ENCODE measurements around the gene C14orf132. TPM values are rescaled to one million over a fixed set of nuclear protein-coding genes. Genes with fewer than 3 reads are reported as not detected.

The C14orf132 gene
- total RNA-seq, 1 donor from 2014 or later = 44.8 TPM

DNA sequence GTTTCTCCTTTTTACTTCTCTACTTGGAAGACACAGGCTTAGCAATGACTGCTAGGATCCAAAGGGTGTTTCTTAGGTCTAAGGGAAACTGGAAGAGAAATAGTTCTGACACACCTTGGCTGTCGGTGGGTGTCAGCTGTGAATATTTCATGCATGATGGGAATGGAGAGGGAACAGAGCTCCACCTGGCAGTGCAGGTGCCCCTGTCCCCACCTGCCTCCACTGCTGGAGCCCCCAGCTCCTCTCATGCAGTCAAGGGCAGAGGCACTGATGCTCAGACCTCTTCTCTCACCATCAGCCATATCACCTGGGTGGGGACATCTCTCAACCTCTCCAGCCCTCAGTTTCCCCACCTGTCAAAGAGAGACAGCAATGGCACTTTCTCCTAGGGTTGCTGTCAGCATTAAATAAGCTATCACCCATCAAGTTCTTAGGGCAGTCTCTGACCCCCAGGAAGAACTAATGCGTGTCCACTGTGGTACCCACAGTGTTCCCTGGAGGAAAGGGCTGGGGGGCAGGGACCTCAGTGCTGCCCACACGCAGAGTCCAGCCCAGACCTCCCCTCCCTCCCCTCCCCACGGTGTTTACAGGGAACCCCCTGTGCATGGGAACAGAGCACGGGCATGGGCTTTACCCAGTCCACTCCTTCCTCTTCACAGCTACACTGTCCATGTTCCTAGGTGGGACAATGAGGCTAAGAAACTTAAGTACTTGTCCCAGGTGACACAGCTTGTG, 69.1 kb downstream of the C14orf132 start:
- H3K4me3 ChIP-seq = no peak overlapping the region
- intact Hi-C loops (cut with DNase I) = no loop called here
- TF ChIP-seq, protein P1, sequence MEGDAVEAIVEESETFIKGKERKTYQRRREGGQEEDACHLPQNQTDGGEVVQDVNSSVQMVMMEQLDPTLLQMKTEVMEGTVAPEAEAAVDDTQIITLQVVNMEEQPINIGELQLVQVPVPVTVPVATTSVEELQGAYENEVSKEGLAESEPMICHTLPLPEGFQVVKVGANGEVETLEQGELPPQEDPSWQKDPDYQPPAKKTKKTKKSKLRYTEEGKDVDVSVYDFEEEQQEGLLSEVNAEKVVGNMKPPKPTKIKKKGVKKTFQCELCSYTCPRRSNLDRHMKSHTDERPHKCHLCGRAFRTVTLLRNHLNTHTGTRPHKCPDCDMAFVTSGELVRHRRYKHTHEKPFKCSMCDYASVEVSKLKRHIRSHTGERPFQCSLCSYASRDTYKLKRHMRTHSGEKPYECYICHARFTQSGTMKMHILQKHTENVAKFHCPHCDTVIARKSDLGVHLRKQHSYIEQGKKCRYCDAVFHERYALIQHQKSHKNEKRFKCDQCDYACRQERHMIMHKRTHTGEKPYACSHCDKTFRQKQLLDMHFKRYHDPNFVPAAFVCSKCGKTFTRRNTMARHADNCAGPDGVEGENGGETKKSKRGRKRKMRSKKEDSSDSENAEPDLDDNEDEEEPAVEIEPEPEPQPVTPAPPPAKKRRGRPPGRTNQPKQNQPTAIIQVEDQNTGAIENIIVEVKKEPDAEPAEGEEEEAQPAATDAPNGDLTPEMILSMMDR (IDR thresholded peaks at IDR 0.05) = no peak
- no peaks in the 10 kb centered on the region for H3K9me3 ChIP-seq
- no peaks in the 10 kb centered on the region for H3K4me1 ChIP-seq
- DNase-seq (no peak), ATAC-seq (no peak)
- no peaks in the 10 kb centered on the region for H3K36me3 ChIP-seq
- no peak overlapping the region for H3K27ac ChIP-seq
- H3K27me3 ChIP-seq (ENCODE audit: low read depth) = no peaks in the 10 kb centered on the region

DNA sequence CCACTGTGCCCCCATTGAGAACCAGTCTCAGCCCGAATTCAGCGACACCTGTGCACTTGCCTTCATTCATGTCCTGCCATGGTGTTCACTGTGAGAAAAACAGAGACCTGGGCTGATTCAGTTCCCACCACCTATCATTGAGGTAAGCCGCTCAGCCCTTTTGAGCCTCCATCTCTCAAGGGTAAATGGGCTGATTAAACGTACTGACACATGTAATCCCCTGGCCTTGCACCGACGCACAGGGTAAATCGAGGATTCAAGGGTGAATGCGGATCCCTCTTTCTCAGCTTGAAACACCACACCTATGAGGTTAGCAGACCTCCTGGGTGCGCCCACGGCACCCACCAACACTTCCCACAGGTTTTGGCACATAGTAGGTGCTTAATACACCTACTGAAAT, 69.7 kb downstream of the C14orf132 start:
- H3K4me1 ChIP-seq = no peaks in the 10 kb centered on the region
- intact Hi-C loops (cut with DNase I) = no loop called here
- no peak overlapping the region for H3K4me3 ChIP-seq
- DNase-seq (no peak), ATAC-seq (no peak)
- no peak overlapping the region for H3K27ac ChIP-seq
- no peaks in the 10 kb centered on the region for H3K27me3 ChIP-seq (ENCODE audit: low read depth)
- TF ChIP-seq, protein P1 (IDR thresholded peaks at IDR 0.05) = no peak
- no peaks in the 10 kb centered on the region for H3K9me3 ChIP-seq
- H3K36me3 ChIP-seq = no peaks in the 10 kb centered on the region

DNA sequence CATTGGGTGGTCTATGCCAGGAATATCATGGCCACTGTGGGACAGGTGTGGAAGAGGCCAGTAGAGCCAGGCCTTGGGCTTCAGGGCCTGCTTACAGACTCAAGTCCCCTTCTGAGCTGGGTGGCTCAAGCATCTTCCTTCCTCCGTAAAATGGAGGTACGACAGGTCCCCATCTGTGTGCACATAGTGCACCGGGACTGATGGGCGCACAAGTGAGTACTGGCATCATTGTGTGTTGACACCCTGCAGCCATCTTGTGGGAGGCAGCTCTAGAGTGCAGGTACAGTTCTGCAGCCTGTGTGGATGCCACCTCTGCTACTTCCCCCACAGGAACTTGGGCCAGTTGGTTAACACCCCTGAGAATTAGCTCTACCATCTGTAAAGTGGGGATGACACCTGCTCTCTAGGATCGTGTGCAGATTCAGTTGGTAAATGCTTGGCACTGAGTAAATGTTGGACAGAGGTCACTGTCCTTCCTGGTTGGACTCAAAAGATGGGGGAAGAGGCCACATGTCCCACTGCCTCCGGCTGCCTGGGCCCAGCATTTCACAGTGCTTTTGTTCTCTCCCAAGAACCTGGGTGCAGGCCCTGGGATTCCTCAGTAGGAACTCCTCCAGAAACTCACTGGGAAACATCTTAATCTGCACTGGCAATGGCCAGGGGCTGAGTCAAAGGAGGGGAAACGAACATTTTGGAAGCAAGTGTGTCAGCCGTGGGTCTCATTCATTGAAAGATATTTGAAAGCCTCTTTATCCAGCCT, 70.6 kb downstream of the C14orf132 start:
- Histone ChIP-seq H3K4me1 (no peaks in the 10 kb centered on the region), H3K36me3 (no peaks in the 10 kb centered on the region), H3K27me3 (ENCODE audit: low read depth) (no peaks in the 10 kb centered on the region), H3K27ac (no peak overlapping the region), H3K4me3 (no peak overlapping the region), H3K9me3 (no peaks in the 10 kb centered on the region)
- DNase-seq = no peak
- intact Hi-C loops (cut with DNase I) = no loop called here
- no peak for ATAC-seq
- TF ChIP-seq, protein P1 (IDR thresholded peaks at IDR 0.05) = no peak

DNA sequence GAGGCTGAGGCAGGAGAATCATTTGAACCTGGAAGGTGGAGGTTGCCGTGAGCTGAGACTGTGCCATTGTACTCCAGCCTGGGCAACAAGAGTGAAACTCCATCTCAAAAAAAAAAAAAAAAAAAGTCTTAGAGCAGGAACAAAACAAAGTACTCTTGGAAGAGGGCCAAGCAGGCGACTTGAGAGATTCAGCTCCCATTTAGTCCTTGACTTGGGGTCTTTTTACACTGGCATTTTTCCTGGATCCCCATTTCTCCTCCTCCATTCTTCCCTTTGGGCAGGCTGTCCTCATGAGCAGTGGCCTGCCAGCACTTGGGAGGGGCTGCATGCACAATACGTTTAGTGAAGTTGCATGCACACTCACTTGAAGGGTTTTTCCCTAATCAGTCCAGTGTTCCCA, 72.9 kb downstream of the C14orf132 start:
- no peak for ATAC-seq
- Histone ChIP-seq H3K4me3 (no peak overlapping the region), H3K36me3 (no peaks in the 10 kb centered on the region), H3K4me1 (peaks cover 8% of the 10 kb centered on the region), H3K27ac (no peak overlapping the region), H3K9me3 (no peaks in the 10 kb centered on the region), H3K27me3 (ENCODE audit: low read depth) (no peaks in the 10 kb centered on the region)
- intact Hi-C loops (cut with DNase I) = no loop called here
- TF ChIP-seq, protein P1 (IDR thresholded peaks at IDR 0.05) = no peak
- DNase-seq = no peak

DNA sequence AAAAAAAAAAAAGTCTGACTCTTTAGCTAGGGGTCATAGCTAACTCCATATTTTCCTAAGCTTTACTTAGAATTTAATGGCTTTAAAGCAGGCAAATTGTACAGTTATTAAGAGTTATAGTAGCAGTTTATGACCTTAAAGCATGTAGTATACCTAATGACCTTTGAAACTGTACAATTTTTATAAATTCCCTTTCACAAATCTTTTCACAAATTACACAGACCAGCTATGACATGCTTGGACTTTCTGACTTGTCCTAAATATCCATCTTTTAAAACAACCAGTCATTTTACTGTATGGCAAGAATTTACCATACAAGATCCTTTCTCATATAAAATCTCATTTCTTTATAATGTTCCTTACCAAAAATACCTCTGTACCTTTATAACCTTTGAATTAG, 74.8 kb downstream of the C14orf132 start:
- H3K9me3 ChIP-seq = no peaks in the 10 kb centered on the region
- no peak for ATAC-seq
- DNase-seq = no peak
- intact Hi-C loops (cut with DNase I) = no loop called here
- no peak overlapping the region for H3K4me3 ChIP-seq
- H3K36me3 ChIP-seq = no peaks in the 10 kb centered on the region
- TF ChIP-seq, protein P1 (IDR thresholded peaks at IDR 0.05) = no peak
- no peaks in the 10 kb centered on the region for H3K27me3 ChIP-seq (ENCODE audit: low read depth)
- peaks cover 8% of the 10 kb centered on the region for H3K4me1 ChIP-seq
- H3K27ac ChIP-seq = no peak overlapping the region

All from lower lobe of right lung (tissue), 2 donors.